A673 (cell line): ENCODE data around the gene FDX1. TPM values are rescaled to one million over a fixed set of nuclear protein-coding genes. Genes with fewer than 3 reads are reported as not detected.
A peak's percentile ranks its signal among the peaks of the same experiment; 100 is the strongest.

Experiments
- BruUV-seq: library from RNA; stranded (reverse); fragments of 400-500 nt; replicated peaks from 2 replicates; lab custom pipeline; 2021; lab: Mats Ljungman, UMichigan
- CTCF ChIA-PET: fragments of 300-600 bp; sonication (Branson Sonifier 250); formaldehyde crosslinking; loops from one replicate; lab custom pipeline; 2022; ENCODE audit warnings: antibody characterized with exemption; lab: Charles Lee
- POLR2A ChIA-PET: fragments of 300-600 bp; sonication (Branson Sonifier 250); formaldehyde crosslinking; loops from one replicate; lab custom pipeline; 2022; ENCODE audit warnings: antibody characterized with exemption; ENCODE audit not compliant: low non-redundant PET; lab: Charles Lee
- DNase-seq: peaks from one replicate; pipeline ENCODE4 v3.0.0-alpha.2; 2015; ENCODE audit warnings: low spot score
- H3K27ac ChIP-seq: fragments of 200-600 bp; sonication (generic); 2 replicates; pipeline ENCODE4 v1.5.1; 2016; ENCODE audit warnings: mixed run types, low read depth, mild to moderate bottlenecking, mixed read lengths, antibody characterized with exemption, low read length; ENCODE audit not compliant: poor library complexity, severe bottlenecking
- H3K27me3 ChIP-seq: fragments of 200-600 bp; sonication (generic); replicated peaks from 2 replicates; pipeline ENCODE4 v1.6.1; 2017; ENCODE audit warnings: mixed run types, low read depth, mild to moderate bottlenecking, mixed read lengths, antibody characterized with exemption, low read length; ENCODE audit not compliant: insufficient read depth, poor library complexity
- H3K36me3 ChIP-seq: fragments of 200-600 bp; sonication (generic); 2 replicates; pipeline ENCODE4 v1.6.1; 2016; ENCODE audit warnings: mixed run types, mild to moderate bottlenecking, mixed read lengths, antibody characterized with exemption, low read length; ENCODE audit not compliant: insufficient read depth, poor library complexity, severe bottlenecking
- H3K4me1 ChIP-seq: fragments of 200-600 bp; sonication (generic); 2 replicates; pipeline ENCODE4 v1.6.1; 2017; ENCODE audit warnings: mixed run types, mild to moderate bottlenecking, mixed read lengths, antibody characterized with exemption, low read length; ENCODE audit not compliant: insufficient read depth, poor library complexity, severe bottlenecking
- H3K4me3 ChIP-seq: fragments of 200-600 bp; sonication (generic); 2 replicates; pipeline ENCODE4 v1.5.1; 2016; ENCODE audit warnings: low read depth, mixed run types, mild to moderate bottlenecking, mixed read lengths, low read length; ENCODE audit not compliant: poor library complexity, severe bottlenecking
- H3K9me3 ChIP-seq: fragments of 200-600 bp; sonication (generic); 2 replicates; pipeline ENCODE4 v1.6.1; 2016; ENCODE audit warnings: mixed run types, low read depth, mild to moderate bottlenecking, mixed read lengths, antibody characterized with exemption, low read length; ENCODE audit not compliant: poor library complexity, severe bottlenecking
- EZH2 ChIP-seq: fragments of 200-600 bp; sonication (generic); IDR thresholded peaks from 2 replicates; pipeline ENCODE4 v1.6.1; 2017; ENCODE audit warnings: borderline replicate concordance, low read depth, mild to moderate bottlenecking, mixed read lengths, antibody characterized with exemption, low read length; ENCODE audit not compliant: poor library complexity, severe bottlenecking
- intact Hi-C: fragments of 100-400 bp; cut with micrococcal nuclease; formaldehyde crosslinking; loops from one replicate; pipeline ENCODE4 v1.10.0; 2022; ENCODE audit not compliant: unreplicated experiment
- total RNA-seq: library from RNA; stranded (reverse); gene quantifications from 2 replicates; pipeline ENCODE4 v1.2.3, GENCODE V29; 2021
- TF ChIP-seq, protein P1 (sequence below): fragments of 300-800, 200-600 bp; sonication (generic); conservative IDR thresholded peaks from 2 replicates; pipeline ENCODE4 v1.5.1; 2017; ENCODE audit warnings: low read depth, mild to moderate bottlenecking, antibody characterized with exemption, low read length, moderate library complexity, mixed read lengths

Gene FDX1
- total RNA-seq, 1 experiment from 2014 or later: 62.3 TPM

DNA sequence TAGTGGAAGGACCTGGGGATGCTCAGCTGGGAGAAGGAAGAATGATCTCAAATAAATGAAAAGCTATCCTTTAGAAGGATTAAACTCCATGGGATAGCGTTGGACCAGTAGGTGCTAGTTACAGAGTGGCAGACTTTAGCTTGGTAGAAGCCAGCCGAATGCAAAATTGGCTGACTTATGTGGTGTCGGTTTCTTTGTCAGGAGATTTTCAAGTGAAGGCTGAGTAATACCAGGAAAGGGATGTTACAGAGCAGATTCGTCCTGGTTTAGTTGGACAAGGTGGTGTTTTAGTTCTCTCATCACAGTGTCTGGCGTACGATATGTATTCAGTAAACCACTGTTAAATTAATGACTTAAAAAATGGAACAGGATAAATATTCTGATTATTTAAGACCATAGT, 26.0 kb downstream of the FDX1 start:
- Histone ChIP-seq H3K4me3 (no peak overlapping the region), H3K27me3 (no peaks in the 10 kb centered on the region), H3K27ac (no peak overlapping the region), H3K36me3 (peaks cover 38% of the 10 kb centered on the region), H3K4me1 (peaks cover 10% of the 10 kb centered on the region), H3K9me3 (no peaks in the 10 kb centered on the region)
- intact Hi-C loops: no loop called here
- POLR2A ChIA-PET: no interaction called here
- CTCF ChIA-PET: no interaction called here
- BruUV-seq: no TSS peak
- DNase-seq: no peak
- TF ChIP-seq, protein P1, sequence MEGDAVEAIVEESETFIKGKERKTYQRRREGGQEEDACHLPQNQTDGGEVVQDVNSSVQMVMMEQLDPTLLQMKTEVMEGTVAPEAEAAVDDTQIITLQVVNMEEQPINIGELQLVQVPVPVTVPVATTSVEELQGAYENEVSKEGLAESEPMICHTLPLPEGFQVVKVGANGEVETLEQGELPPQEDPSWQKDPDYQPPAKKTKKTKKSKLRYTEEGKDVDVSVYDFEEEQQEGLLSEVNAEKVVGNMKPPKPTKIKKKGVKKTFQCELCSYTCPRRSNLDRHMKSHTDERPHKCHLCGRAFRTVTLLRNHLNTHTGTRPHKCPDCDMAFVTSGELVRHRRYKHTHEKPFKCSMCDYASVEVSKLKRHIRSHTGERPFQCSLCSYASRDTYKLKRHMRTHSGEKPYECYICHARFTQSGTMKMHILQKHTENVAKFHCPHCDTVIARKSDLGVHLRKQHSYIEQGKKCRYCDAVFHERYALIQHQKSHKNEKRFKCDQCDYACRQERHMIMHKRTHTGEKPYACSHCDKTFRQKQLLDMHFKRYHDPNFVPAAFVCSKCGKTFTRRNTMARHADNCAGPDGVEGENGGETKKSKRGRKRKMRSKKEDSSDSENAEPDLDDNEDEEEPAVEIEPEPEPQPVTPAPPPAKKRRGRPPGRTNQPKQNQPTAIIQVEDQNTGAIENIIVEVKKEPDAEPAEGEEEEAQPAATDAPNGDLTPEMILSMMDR: no peak
- TF ChIP-seq EZH2: no peak

GRCh38 chr11:110463153-110463552, 33.4 kb downstream of the FDX1 start:
- peaks cover 49% of the 10 kb centered on the region for H3K36me3 ChIP-seq
- intact Hi-C loops: loop anchor here (2.0 to 10.0 kb wide), 2 partner anchors 768 to 962 kb away; no protein-coding TSS in a partner anchor
- BruUV-seq: no TSS peak
- POLR2A ChIA-PET: no interaction called here
- no peak overlapping the region for H3K4me3 ChIP-seq
- no peak for TF ChIP-seq EZH2
- TF ChIP-seq, protein P1: peak; percentile 89
- peaks cover 6% of the 10 kb centered on the region for H3K4me1 ChIP-seq
- H3K9me3 ChIP-seq: no peaks in the 10 kb centered on the region
- DNase-seq: peak; percentile 87
- no peaks in the 10 kb centered on the region for H3K27me3 ChIP-seq
- H3K27ac ChIP-seq: no peak overlapping the region
- CTCF ChIA-PET: interaction anchor here (0.7 kb wide), 1 partner anchor 767 kb away, joined by 3 read pairs; no protein-coding TSS in a partner anchor

DNA sequence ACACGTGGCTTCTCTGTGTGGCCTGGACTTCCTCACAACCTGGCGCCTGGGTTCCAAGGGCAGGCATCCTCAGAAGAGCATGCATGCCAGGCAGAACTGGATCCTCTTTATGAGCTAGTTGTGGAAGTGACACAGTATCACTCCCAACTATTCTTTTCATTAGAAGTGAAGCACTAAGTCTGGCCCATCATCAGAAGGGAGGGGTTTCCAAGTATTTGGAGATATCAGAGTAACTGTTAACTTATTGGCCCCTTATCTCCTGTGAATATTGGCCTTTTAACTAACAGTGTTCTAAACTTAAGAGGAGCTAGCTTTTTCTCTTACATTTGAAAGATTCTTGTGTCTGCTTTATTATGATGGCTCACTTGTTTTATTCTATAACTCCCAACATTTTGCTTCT, 35.5 kb downstream of the FDX1 start:
- peaks cover 6% of the 10 kb centered on the region for H3K4me1 ChIP-seq
- peaks cover 42% of the 10 kb centered on the region for H3K36me3 ChIP-seq
- DNase-seq: no peak
- intact Hi-C loops: loop anchor here (10.0 kb wide), 1 partner anchor 960 kb away; no protein-coding TSS in a partner anchor
- ChIA-PET POLR2A (no interaction called here), CTCF (interaction anchor here (0.6 to 0.7 kb wide), 2 partner anchors 25 to 262 kb away, joined by 3 read pairs; no protein-coding TSS in a partner anchor)
- no TSS peak for BruUV-seq
- no peaks in the 10 kb centered on the region for H3K27me3 ChIP-seq
- H3K9me3 ChIP-seq: no peaks in the 10 kb centered on the region
- no peak overlapping the region for H3K4me3 ChIP-seq
- H3K27ac ChIP-seq: no peak overlapping the region
- TF ChIP-seq EZH2: no peak
- TF ChIP-seq, protein P1: no peak
